Endothelial cell of umbilical vein (primary cell): ENCODE measurements around the gene N4BP2L1. TPM values are rescaled to one million over a fixed set of nuclear protein-coding genes. Genes with fewer than 3 reads are reported as not detected.

ENCODE experiments used
- BruUV-seq: library from RNA; stranded (reverse); fragments of 400-500 nt; replicated peaks from 2 replicates; lab custom pipeline; 2021; lab: Mats Ljungman, UMichigan
- CTCF ChIA-PET: fragments of 300-600, 350-600 bp; sonication (Branson Sonifier 250); formaldehyde crosslinking; loops from one replicate; lab custom pipeline; 2021; ENCODE audit warnings: antibody characterized with exemption, inconsistent platforms; lab: Charles Lee
- POLR2A ChIA-PET: fragments of 300-600, 350-600 bp; sonication (Branson Sonifier 250); formaldehyde crosslinking; loops from one replicate; lab custom pipeline; 2021; ENCODE audit warnings: antibody characterized with exemption, inconsistent platforms; lab: Charles Lee
- DNase-seq: peaks from one replicate; pipeline ENCODE4 v3.0.0-alpha.2; 2011; ENCODE audit warnings: low read depth, low spot score
- FAIRE-seq: peaks from 2 replicates; lab custom pipeline; 2011; peaks lifted over from hg19 to GRCh38; lab: Jason Lieb, UNC
- H2AFZ ChIP-seq: 2 replicates; pipeline ENCODE4 v1.6.0; 2012; ENCODE audit warnings: low read depth, low read length, control low read depth, inconsistent platforms
- H3K27ac ChIP-seq: 2 replicates; pipeline ENCODE4 v1.5.1; 2011; ENCODE audit warnings: low read depth, mild to moderate bottlenecking, control low read depth, low read length, moderate library complexity; ENCODE audit not compliant: insufficient read depth
- H3K27me3 ChIP-seq, 2 experiments: 2 replicates each; pipeline versions ENCODE4 v1.6.0 to v1.6.1; 2011; ENCODE audit warnings: low read length in 2 of 2, mixed read lengths in 1 of 2; ENCODE audit not compliant: control insufficient read depth in 2 of 2, insufficient read depth in 2 of 2
- H3K36me3 ChIP-seq, 2 experiments: 2 replicates in 1 of 2; 3 replicates in 1 of 2; pipeline ENCODE4 v1.5.1; 2011; ENCODE audit warnings: low read length in 2 of 2, mild to moderate bottlenecking in 1 of 2, moderate library complexity in 1 of 2; ENCODE audit not compliant: control insufficient read depth in 2 of 2, insufficient read depth in 2 of 2; ENCODE audit errors: extremely low read depth in 1 of 2
- H3K4me1 ChIP-seq: 3 replicates; pipeline ENCODE4 v1.5.1; 2011; ENCODE audit warnings: mild to moderate bottlenecking, low read length; ENCODE audit not compliant: control insufficient read depth, insufficient read depth; ENCODE audit errors: extremely low read depth
- H3K4me2 ChIP-seq: 2 replicates; pipeline ENCODE4 v1.6.1; 2011; ENCODE audit warnings: low read length, control low read depth, mixed read lengths; ENCODE audit not compliant: insufficient read depth
- H3K4me3 ChIP-seq, 3 experiments: fragments of 200-600 bp in 1 of 3; sonication (generic), shearing (Covaris generic) in 1 of 3; replicated peaks in 1 of 3; 2 replicates each; pipeline ENCODE4 v1.5.1; 2011 to 2016; ENCODE audit warnings: control low read depth in 3 of 3, low read length in 3 of 3, mild to moderate bottlenecking in 2 of 3, inconsistent platforms in 1 of 3, low read depth in 1 of 3, moderate library complexity in 1 of 3; ENCODE audit not compliant: insufficient read depth in 1 of 3
- H3K79me2 ChIP-seq: 2 replicates; pipeline ENCODE4 v1.6.0; 2012; ENCODE audit warnings: low read length, inconsistent platforms; ENCODE audit not compliant: control insufficient read depth, insufficient read depth
- H3K9ac ChIP-seq: replicated peaks from 2 replicates; pipeline ENCODE3; 2011; ENCODE audit warnings: low read length, control low read depth; ENCODE audit not compliant: insufficient read depth; ENCODE audit errors: extremely low read depth
- H3K9me1 ChIP-seq: replicated peaks from 3 replicates; pipeline ENCODE4 v1.6.0; 2011; ENCODE audit warnings: mild to moderate bottlenecking, low read length; ENCODE audit not compliant: control insufficient read depth, insufficient read depth; ENCODE audit errors: extremely low read depth
- H3K9me3 ChIP-seq: replicated peaks from 2 replicates; pipeline ENCODE4 v1.5.1; 2012; ENCODE audit warnings: low read length, inconsistent platforms; ENCODE audit not compliant: control insufficient read depth, insufficient read depth
- H4K20me1 ChIP-seq: replicated peaks from 2 replicates; pipeline ENCODE3; 2011; ENCODE audit warnings: mild to moderate bottlenecking, low read length; ENCODE audit not compliant: control insufficient read depth, insufficient read depth; ENCODE audit errors: extremely low read depth
- EZH2 ChIP-seq: IDR thresholded peaks from 2 replicates; pipeline ENCODE4 v1.6.1; 2012; ENCODE audit warnings: borderline replicate concordance, low read depth, mild to moderate bottlenecking, moderate library complexity, low read length, inconsistent platforms; ENCODE audit not compliant: severe bottlenecking
- FOS ChIP-seq: IDR thresholded peaks from 2 replicates; pipeline ENCODE4 v1.6.1; 2011; ENCODE audit warnings: mild to moderate bottlenecking, low read length, moderate library complexity, borderline replicate concordance; ENCODE audit not compliant: insufficient read depth
- GATA2 ChIP-seq: IDR thresholded peaks from 2 replicates; pipeline ENCODE4 v1.7.0; 2011; ENCODE audit warnings: low read depth, mild to moderate bottlenecking, moderate library complexity, mixed read lengths, low read length; ENCODE audit not compliant: insufficient read length, insufficient read depth
- JUN ChIP-seq: IDR thresholded peaks from 2 replicates; pipeline ENCODE4 v1.6.1; 2011; ENCODE audit warnings: borderline replicate concordance, low read depth; ENCODE audit not compliant: insufficient read length, insufficient read depth
- MYC ChIP-seq: IDR thresholded peaks from one replicate; pipeline ENCODE4 v1.6.1; 2011; ENCODE audit warnings: mild to moderate bottlenecking, low read depth, low read length
- POLR2A ChIP-seq: IDR thresholded peaks from 2 replicates; pipeline ENCODE4 v1.6.1; 2012; ENCODE audit warnings: low read depth, mild to moderate bottlenecking, control low read depth, low read length
- POLR2AphosphoS5 ChIP-seq: IDR thresholded peaks from 2 replicates; pipeline ENCODE4 v1.6.1; 2012; ENCODE audit warnings: low read depth, mild to moderate bottlenecking, control low read depth, low read length, moderate library complexity; ENCODE audit not compliant: insufficient read depth
- dilution Hi-C: fragments of 300-500 bp; cut with MboI; formaldehyde crosslinking; loops from one replicate; pipeline ENCODE4 v1.15.0; 2019; ENCODE audit warnings: low sequenced_read_pairs; ENCODE audit not compliant: extremely low pct_ligation_motif_present
- intact Hi-C: fragments of 100-400 bp; cut with micrococcal nuclease; formaldehyde crosslinking; loops from one replicate; pipeline ENCODE4 v1.10.0; 2022
- polyA plus RNA-seq, 4 experiments: library from polyadenylated mRNA; depleted of rRNA in 3 of 4; stranded (reverse) in 3 of 4; unstranded in 1 of 4; fragments of >200 nt; gene quantifications; 2 replicates each; pipeline versions ENCODE4 v1.2.1 to v1.2.3, GENCODE V29; 2011 to 2012; ENCODE audit warnings: missing spikeins in 1 of 4
- total RNA-seq: library from RNA; stranded (reverse); gene quantifications from 2 replicates; pipeline ENCODE4 v1.2.3, GENCODE V29; 2021
- TF ChIP-seq, protein P1 (sequence below): IDR thresholded peaks from 2 replicates; pipeline ENCODE4 v1.6.1; 2011; ENCODE audit not compliant: insufficient read depth, insufficient read length
- TF ChIP-seq, protein P2 (sequence below), 2 donors: IDR thresholded peaks; 1 replicate in 1 of 2; 2 replicates in 1 of 2; pipeline ENCODE4 v1.5.1; 2011; ENCODE audit warnings: low read length in 2 of 2, mild to moderate bottlenecking in 2 of 2, moderate library complexity in 2 of 2, control low read depth in 1 of 2, inconsistent platforms in 1 of 2, low read depth in 1 of 2; ENCODE audit not compliant: insufficient read depth in 1 of 2; ENCODE audit errors: extremely low read depth in 1 of 2

Gene N4BP2L1
- total and polyA plus RNA-seq, 2 donors (not counting 3 experiments of a cell fraction or from before 2014, with no cell fraction given), result 1.1 to 2.1 TPM

DNA sequence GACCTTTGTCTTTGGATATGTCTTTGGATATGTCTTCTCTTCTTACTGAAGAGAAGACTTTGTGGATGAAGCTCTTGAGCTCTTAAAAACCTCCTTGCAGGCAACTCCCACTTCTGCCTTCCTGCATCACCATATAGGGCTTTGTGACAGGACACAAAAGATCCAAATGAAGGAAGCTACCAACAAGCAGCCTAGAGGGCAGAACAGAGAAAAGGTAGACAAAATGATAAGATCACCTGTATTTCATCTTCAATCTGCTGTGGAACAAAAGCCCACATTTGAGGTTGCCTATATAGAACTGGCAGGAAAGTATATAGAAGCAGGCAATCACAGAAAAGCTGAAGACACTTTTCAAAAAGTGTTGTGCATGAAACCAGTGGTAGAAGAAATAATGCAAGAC is 42.5 kb downstream of the N4BP2L1 start:
- FAIRE-seq (no peak), DNase-seq (no peak)
- Histone ChIP-seq H3K79me2 (no peaks in the 10 kb centered on the region), H3K9me1 (no peaks in the 10 kb centered on the region), H3K27ac (no peak overlapping the region), H3K36me3 (peaks cover 0 to 5% of the 10 kb centered on the region in 2 experiments), H3K9me3 (no peaks in the 10 kb centered on the region), H3K27me3 (no peaks in the 10 kb centered on the region), H3K9ac (no peak overlapping the region), H3K4me1 (peaks cover 2% of the 10 kb centered on the region), H3K4me3 (no peak overlapping the region), H2AFZ (no peak overlapping the region), H3K4me2 (no peak overlapping the region), H4K20me1 (no peaks in the 10 kb centered on the region)
- ChIA-PET POLR2A (no interaction called here), CTCF (interaction anchor here (1.1 kb wide), 1 partner anchor 11 kb away, joined by 3 read pairs; no protein-coding TSS in a partner anchor)
- TF ChIP-seq FOS, result no peak
- TF ChIP-seq EZH2, result no peak
- TF ChIP-seq, protein P1, sequence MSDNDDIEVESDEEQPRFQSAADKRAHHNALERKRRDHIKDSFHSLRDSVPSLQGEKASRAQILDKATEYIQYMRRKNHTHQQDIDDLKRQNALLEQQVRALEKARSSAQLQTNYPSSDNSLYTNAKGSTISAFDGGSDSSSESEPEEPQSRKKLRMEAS, result no peak
- TF ChIP-seq, protein P2, sequence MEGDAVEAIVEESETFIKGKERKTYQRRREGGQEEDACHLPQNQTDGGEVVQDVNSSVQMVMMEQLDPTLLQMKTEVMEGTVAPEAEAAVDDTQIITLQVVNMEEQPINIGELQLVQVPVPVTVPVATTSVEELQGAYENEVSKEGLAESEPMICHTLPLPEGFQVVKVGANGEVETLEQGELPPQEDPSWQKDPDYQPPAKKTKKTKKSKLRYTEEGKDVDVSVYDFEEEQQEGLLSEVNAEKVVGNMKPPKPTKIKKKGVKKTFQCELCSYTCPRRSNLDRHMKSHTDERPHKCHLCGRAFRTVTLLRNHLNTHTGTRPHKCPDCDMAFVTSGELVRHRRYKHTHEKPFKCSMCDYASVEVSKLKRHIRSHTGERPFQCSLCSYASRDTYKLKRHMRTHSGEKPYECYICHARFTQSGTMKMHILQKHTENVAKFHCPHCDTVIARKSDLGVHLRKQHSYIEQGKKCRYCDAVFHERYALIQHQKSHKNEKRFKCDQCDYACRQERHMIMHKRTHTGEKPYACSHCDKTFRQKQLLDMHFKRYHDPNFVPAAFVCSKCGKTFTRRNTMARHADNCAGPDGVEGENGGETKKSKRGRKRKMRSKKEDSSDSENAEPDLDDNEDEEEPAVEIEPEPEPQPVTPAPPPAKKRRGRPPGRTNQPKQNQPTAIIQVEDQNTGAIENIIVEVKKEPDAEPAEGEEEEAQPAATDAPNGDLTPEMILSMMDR (IDR thresholded peaks at IDR 0.05; ENCODE audit: extremely low read depth in 1 of 2, insufficient read depth in 1 of 2, low read depth in 1 of 2, low read length in 2 of 2), result no peak
- no peak for TF ChIP-seq MYC
- TF ChIP-seq JUN, result no peak
- TF ChIP-seq GATA2, result no peak
- no peak for TF ChIP-seq POLR2AphosphoS5
- no peak for TF ChIP-seq POLR2A
- dilution Hi-C loops, result no loop called here
- no TSS peak for BruUV-seq
- intact Hi-C loops, result no loop called here
